HCT116 (cell line): Measurements from ENCODE around the gene TYK2.

ENCODE experiments used
- CTCF ChIP-seq, 3 experiments: fragments of 200-600 bp in 1 of 3; sonication (generic) in 1 of 3; IDR thresholded peaks in 2 of 3; conservative IDR thresholded peaks in 1 of 3; 2 replicates each; pipeline ENCODE4 v1.5.1; 2012 to 2017; ENCODE audit warnings: low read depth in 2 of 3, low read length in 2 of 3, antibody characterized with exemption in 1 of 3, borderline replicate concordance in 1 of 3, control low read depth in 1 of 3, mild to moderate bottlenecking in 1 of 3, mixed read lengths in 1 of 3, mixed run types in 1 of 3, moderate library complexity in 1 of 3; ENCODE audit not compliant: insufficient read depth in 1 of 3
- EZH2 ChIP-seq: fragments of 200-600 bp; sonication (generic); IDR thresholded peaks from 2 replicates; pipeline ENCODE4 v1.6.1; 2017; ENCODE audit warnings: antibody characterized with exemption, mixed run types
- JUND ChIP-seq: IDR thresholded peaks from 2 replicates; pipeline ENCODE4 v1.6.1; 2012
- POLR2A ChIP-seq: IDR thresholded peaks from 2 replicates; pipeline ENCODE4 v1.7.0; 2011; ENCODE audit warnings: borderline replicate concordance; ENCODE audit not compliant: insufficient read depth, insufficient read length; ENCODE audit errors: extremely low read depth
- POLR2AphosphoS5 ChIP-seq: IDR thresholded peaks from 2 replicates; pipeline ENCODE4 v1.6.1; 2011; ENCODE audit warnings: mild to moderate bottlenecking, low read depth, low read length, moderate library complexity

GRCh38 chr19:10398819-10399218 is 18.4 kb upstream of the TYK2 start:
- TF ChIP-seq POLR2A, result no peak
- TF ChIP-seq CTCF (IDR thresholded peaks at IDR 0.05 in 2 of 3, conservative IDR thresholded peaks at IDR 0.05 in 1 of 3; ENCODE audit: borderline replicate concordance in 1 of 3, insufficient read depth in 1 of 3, low read depth in 2 of 3, low read length in 2 of 3), result no peak
- TF ChIP-seq POLR2AphosphoS5, result no peak
- TF ChIP-seq JUND, result no peak
- TF ChIP-seq EZH2, result no peak
